ENCODE measurements around the gene GATA6.

- TF ChIP-seq SP1 (IDR thresholded peaks at IDR 0.05) (no peak), SP1 (CRISPR knock-in tag; IDR thresholded peaks at IDR 0.05) (no peak), ZBTB33 (CRISPR knock-in tag; IDR thresholded peaks at IDR 0.05) (no peak), HMGXB4 (CRISPR knock-in tag; IDR thresholded peaks at IDR 0.05; ENCODE audit: borderline replicate concordance in 1 of 2, low read depth in 1 of 2) (no peak), TP53 (CRISPR knock-in tag; conservative IDR thresholded peaks at IDR 0.05) (no peak), SOX5 (CRISPR knock-in tag; IDR thresholded peaks at IDR 0.05; ENCODE audit: borderline replicate concordance) (no peak), FOXP1 (IDR thresholded peaks at IDR 0.05) (no peak), FOXP1 (CRISPR knock-in tag; IDR thresholded peaks at IDR 0.05) (no peak), ISX (CRISPR knock-in tag; conservative IDR thresholded peaks at IDR 0.05) (no peak), SALL1 (CRISPR knock-in tag; IDR thresholded peaks at IDR 0.05) (no peak), CBFB (CRISPR knock-in tag; IDR thresholded peaks at IDR 0.05) (no peak), ZNF607 (CRISPR knock-in tag; IDR thresholded peaks at IDR 0.05; ENCODE audit: borderline replicate concordance) (no peak), ATM (IDR thresholded peaks at IDR 0.05; ENCODE audit: borderline replicate concordance) (no peak)
These were observed 22.5 kb downstream of the GATA6 start for GRCh38 chr18:22191923-22192322.
